Measurements from ENCODE around the gene RAET1G. TPM values are rescaled to one million over a fixed set of nuclear protein-coding genes. Genes with fewer than 3 reads are reported as not detected.
"Not testable (repeated sequence)": the region's sequence is repeated elsewhere in the genome, so short reads cannot be mapped to it uniquely, and the experiment has no call there.

RAET1G gene
- total RNA-seq, 4 donors from 2014 or later = 1.4 TPM; not detected in 3

DNA sequence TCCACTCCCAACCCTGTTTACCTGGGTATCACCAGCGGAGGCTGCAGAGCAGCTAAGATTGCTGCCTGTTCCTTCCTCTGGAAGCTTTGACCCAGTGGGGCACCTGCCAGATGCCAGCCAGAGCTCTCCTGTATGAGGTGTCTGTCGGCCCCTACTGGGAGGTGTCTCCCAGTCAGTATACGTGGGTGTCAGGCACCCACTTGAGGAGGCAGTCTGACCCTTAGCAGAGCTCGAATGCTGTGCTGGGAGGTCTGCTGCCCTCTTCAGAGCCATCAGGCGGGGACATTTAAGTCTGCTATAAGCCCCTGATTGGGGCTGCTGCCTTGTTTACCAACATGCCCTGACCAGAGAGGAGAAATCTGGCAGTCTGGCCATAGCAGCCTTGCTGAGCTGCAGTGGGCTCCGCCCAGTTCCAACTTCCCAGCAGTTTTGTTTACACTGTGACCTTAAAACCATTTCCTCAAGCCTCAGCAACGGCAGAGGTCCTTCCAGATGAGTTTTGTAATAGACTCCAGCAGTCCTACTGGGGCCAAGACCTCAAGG, 27.8 kb downstream of the RAET1G start:
- intact Hi-C loops (cut with DNase I; ENCODE audit: low total_unique reads) = no loop called here
- no peak overlapping the region for H3K4me3 ChIP-seq
- H3K9me3 ChIP-seq = no peaks in the 10 kb centered on the region
- H3K27ac ChIP-seq = peak overlapping the region; percentile 72 to 76
- H3K36me3 ChIP-seq = no peaks in the 10 kb centered on the region
- TF ChIP-seq, protein P1, sequence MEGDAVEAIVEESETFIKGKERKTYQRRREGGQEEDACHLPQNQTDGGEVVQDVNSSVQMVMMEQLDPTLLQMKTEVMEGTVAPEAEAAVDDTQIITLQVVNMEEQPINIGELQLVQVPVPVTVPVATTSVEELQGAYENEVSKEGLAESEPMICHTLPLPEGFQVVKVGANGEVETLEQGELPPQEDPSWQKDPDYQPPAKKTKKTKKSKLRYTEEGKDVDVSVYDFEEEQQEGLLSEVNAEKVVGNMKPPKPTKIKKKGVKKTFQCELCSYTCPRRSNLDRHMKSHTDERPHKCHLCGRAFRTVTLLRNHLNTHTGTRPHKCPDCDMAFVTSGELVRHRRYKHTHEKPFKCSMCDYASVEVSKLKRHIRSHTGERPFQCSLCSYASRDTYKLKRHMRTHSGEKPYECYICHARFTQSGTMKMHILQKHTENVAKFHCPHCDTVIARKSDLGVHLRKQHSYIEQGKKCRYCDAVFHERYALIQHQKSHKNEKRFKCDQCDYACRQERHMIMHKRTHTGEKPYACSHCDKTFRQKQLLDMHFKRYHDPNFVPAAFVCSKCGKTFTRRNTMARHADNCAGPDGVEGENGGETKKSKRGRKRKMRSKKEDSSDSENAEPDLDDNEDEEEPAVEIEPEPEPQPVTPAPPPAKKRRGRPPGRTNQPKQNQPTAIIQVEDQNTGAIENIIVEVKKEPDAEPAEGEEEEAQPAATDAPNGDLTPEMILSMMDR (IDR thresholded peaks at IDR 0.05) = no peak
- TF ChIP-seq POLR2A (IDR thresholded peaks at IDR 0.05) = no peak
- no peaks in the 10 kb centered on the region for H3K4me1 ChIP-seq
- H3K27me3 ChIP-seq = no peaks in the 10 kb centered on the region
- DNase-seq = peak; percentile 52 to 66

DNA sequence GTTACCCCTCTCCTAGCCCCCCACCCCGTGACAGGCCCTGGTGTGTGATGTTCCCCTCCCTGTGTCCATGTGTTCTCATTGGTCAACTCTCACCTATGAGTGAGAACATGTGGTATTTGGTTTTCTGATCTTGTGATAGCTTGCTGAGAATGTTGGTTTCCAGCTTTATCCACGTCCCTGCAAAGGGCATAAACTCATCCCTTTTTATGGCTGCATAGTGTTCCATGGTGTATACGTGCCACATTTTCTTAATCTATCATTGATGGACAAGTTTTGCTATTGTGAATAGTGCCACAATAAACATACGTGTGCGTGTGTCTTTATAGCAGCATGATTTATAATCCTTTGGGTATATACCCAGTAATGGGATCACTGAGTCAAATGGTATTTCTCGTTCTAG, 31.1 kb downstream of the RAET1G start:
- H3K4me3 ChIP-seq; H3K27ac ChIP-seq; H3K9me3 ChIP-seq; DNase-seq; H3K36me3 ChIP-seq; intact Hi-C loops (cut with DNase I; ENCODE audit: low total_unique reads); H3K27me3 ChIP-seq; H3K4me1 ChIP-seq: not testable (repeated sequence)

DNA sequence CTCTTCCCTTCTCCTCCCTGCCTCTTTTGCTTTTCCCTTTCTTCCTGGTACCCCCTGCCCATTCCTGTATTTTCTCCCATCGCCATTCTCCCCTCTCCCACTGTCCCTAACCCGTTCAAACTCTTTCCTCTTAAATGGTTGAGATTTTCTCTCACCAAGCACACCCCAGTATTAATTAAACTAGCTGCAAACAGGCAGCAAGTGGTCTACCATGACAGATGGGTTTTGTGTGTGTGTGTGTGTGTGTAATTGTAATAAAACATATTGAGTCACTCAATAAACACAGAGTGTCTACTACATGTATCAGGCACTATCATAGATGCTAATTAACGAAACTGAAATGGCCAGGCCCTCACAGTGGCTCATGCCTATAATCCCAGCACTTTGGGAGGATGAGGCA, 31.7 kb downstream of the RAET1G start:
- intact Hi-C loops (cut with DNase I; ENCODE audit: low total_unique reads) = no loop called here
- Histone ChIP-seq H3K4me3 (no peak overlapping the region), H3K9me3 (no peaks in the 10 kb centered on the region), H3K36me3 (no peaks in the 10 kb centered on the region), H3K27ac (no peak overlapping the region), H3K27me3 (no peaks in the 10 kb centered on the region), H3K4me1 (no peaks in the 10 kb centered on the region)
- no peak for DNase-seq
- TF ChIP-seq POLR2A (IDR thresholded peaks at IDR 0.05) = no peak
- TF ChIP-seq, protein P1 (IDR thresholded peaks at IDR 0.05) = no peak

DNA sequence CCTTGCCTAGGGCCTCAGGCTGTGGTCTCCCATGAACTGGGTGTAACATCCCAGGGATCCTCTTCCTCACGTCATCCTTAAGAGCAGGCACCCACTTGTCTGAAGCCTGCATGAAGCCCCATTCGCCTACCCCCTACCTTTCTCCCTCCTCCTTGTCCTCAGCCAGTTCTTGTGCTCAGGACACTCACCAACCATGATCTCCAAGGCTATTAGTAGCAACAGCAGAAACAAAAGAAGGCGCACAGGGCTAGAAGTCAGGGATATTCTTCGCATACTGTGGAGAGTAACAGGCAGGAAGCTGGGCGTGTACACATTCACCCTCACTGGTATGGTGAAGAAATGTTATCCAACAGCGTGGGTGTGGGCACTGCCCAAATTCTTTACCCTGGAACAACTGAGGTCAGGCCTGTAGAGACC, 32.3 kb downstream of the RAET1G start:
- Histone ChIP-seq H3K27ac (no peak overlapping the region), H3K4me3 (no peak overlapping the region), H3K4me1 (no peaks in the 10 kb centered on the region), H3K27me3 (no peaks in the 10 kb centered on the region), H3K9me3 (no peaks in the 10 kb centered on the region), H3K36me3 (no peaks in the 10 kb centered on the region)
- intact Hi-C loops (cut with DNase I; ENCODE audit: low total_unique reads) = no loop called here
- DNase-seq = no peak
- TF ChIP-seq, protein P1 (IDR thresholded peaks at IDR 0.05) = no peak
- TF ChIP-seq POLR2A (IDR thresholded peaks at IDR 0.05) = no peak

DNA sequence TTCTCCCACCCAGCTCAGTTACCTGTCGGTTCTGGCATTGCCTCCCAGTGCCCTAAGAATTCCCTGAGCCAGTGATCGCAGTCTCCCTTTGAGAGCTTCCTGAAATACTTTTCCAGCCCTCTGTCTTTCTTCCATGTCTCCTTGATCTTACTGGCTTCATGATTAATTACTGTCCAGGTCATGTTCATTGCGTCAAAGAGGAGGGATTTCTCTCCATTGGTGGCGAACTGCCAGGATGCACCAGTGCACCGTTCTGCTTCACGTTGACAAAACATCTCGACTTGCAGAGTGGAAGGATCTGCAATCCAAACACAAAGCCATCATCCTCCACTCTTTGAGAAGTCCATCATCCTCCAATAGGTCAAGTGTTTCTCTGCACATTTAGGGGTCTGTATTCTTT, 33.6 kb downstream of the RAET1G start:
- Histone ChIP-seq H3K9me3 (no peaks in the 10 kb centered on the region), H3K27ac (no peak overlapping the region), H3K4me3 (no peak overlapping the region), H3K4me1 (no peaks in the 10 kb centered on the region), H3K27me3 (no peaks in the 10 kb centered on the region), H3K36me3 (no peaks in the 10 kb centered on the region)
- TF ChIP-seq POLR2A (IDR thresholded peaks at IDR 0.05) = no peak
- TF ChIP-seq, protein P1 (IDR thresholded peaks at IDR 0.05) = no peak
- DNase-seq = no peak
- intact Hi-C loops (cut with DNase I; ENCODE audit: low total_unique reads) = no loop called here

DNA sequence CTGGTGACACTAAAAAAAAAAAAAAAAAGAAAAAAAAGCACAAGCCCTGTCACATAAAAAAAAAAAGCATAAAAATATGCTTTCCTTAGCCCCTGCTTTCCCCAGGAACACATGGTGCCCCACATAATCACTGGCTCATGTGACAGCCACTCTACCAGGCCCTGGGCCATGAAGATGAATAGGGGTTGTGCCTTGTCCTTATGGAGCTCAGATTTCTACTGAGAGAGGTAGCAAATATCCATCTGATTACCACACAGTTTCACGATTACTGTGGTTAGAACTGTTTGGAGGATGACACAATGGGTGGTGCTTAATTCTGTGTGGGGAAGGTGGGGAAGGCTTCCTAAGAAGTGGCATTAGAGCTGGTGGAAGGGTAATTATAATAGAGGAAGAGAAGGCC, 34.3 kb downstream of the RAET1G start:
- intact Hi-C loops (cut with DNase I; ENCODE audit: low total_unique reads) = no loop called here
- Histone ChIP-seq H3K4me3 (no peak overlapping the region), H3K27me3 (no peaks in the 10 kb centered on the region), H3K4me1 (no peaks in the 10 kb centered on the region), H3K36me3 (no peaks in the 10 kb centered on the region), H3K9me3 (no peaks in the 10 kb centered on the region), H3K27ac (no peak overlapping the region)
- TF ChIP-seq, protein P1 (IDR thresholded peaks at IDR 0.05) = no peak
- TF ChIP-seq POLR2A (IDR thresholded peaks at IDR 0.05) = no peak
- DNase-seq = no peak
